ENCODE measurements around the gene SLC24A1.

The SLC24A1 gene

GRCh38 chr15:65618560-65619109 is 3.1 kb upstream of the SLC24A1 start:
- no peak for DNase-seq (ENCODE audit: low read depth, low spot score)

GRCh38 chr15:65619626-65620290 is 2.0 kb upstream of the SLC24A1 start:
- no peak for DNase-seq (ENCODE audit: low read depth, low spot score)

GRCh38 chr15:65620833-65621232 is 905 bp upstream of the SLC24A1 start:
- no peak for DNase-seq (ENCODE audit: low read depth, low spot score)

GRCh38 chr15:65623103-65623502 is 1.4 kb downstream of the SLC24A1 start:
- DNase-seq (ENCODE audit: low read depth, low spot score): no peak

GRCh38 chr15:65626856-65627255 is 5.1 kb downstream of the SLC24A1 start:
- no peak for DNase-seq (ENCODE audit: low read depth, low spot score)

GRCh38 chr15:65629548-65629947 is 7.8 kb downstream of the SLC24A1 start:
- DNase-seq (ENCODE audit: low read depth, low spot score): no peak

GRCh38 chr15:65630760-65631159 is 9.0 kb downstream of the SLC24A1 start:
- no peak for DNase-seq (ENCODE audit: low read depth, low spot score)

- DNase-seq (ENCODE audit: low read depth, low spot score): no peak
Observed at GRCh38 chr15:65631503-65631902, 9.8 kb downstream of the SLC24A1 start.

- no peak for DNase-seq (ENCODE audit: low read depth, low spot score)
Observed at GRCh38 chr15:65632780-65633375, 11.1 kb downstream of the SLC24A1 start.

- DNase-seq (ENCODE audit: low read depth, low spot score): no peak
Observed at GRCh38 chr15:65633752-65634151, 12.0 kb downstream of the SLC24A1 start.

GRCh38 chr15:65634356-65634755 is 12.6 kb downstream of the SLC24A1 start:
- DNase-seq (ENCODE audit: low read depth, low spot score): no peak

GRCh38 chr15:65638109-65638508 is 16.4 kb downstream of the SLC24A1 start:
- no peak for DNase-seq (ENCODE audit: low read depth, low spot score)

GRCh38 chr15:65638681-65639089 is 16.9 kb downstream of the SLC24A1 start:
- DNase-seq (ENCODE audit: low read depth, low spot score): no peak

- no peak for DNase-seq (ENCODE audit: low read depth, low spot score)
Observed at GRCh38 chr15:65639509-65639908, 17.8 kb downstream of the SLC24A1 start.

GRCh38 chr15:65641768-65642475 is 20.2 kb downstream of the SLC24A1 start:
- DNase-seq (ENCODE audit: low read depth, low spot score): no peak

GRCh38 chr15:65642594-65642993 is 20.9 kb downstream of the SLC24A1 start:
- DNase-seq (ENCODE audit: low read depth, low spot score): no peak

- DNase-seq (ENCODE audit: low read depth, low spot score): no peak
Observed at GRCh38 chr15:65644282-65644681, 22.5 kb downstream of the SLC24A1 start.

- no peak for DNase-seq (ENCODE audit: low read depth, low spot score)
Observed at GRCh38 chr15:65645392-65645791, 23.7 kb downstream of the SLC24A1 start.

GRCh38 chr15:65646486-65646885 is 24.7 kb downstream of the SLC24A1 start:
- DNase-seq (ENCODE audit: low read depth, low spot score): no peak

- DNase-seq (ENCODE audit: low read depth, low spot score): no peak
Observed at GRCh38 chr15:65650312-65651041, 28.7 kb downstream of the SLC24A1 start.

- no peak for DNase-seq (ENCODE audit: low read depth, low spot score)
Observed at GRCh38 chr15:65651042-65651322, 29.2 kb downstream of the SLC24A1 start.

Measured in activated naive CD8-positive, alpha-beta T cell treated with anti-CD3 and anti-CD28 coated beads, Interleukin-2, amount 50 U/mL, for 16 hours (primary cell).